GM12801 (cell line): ENCODE results near the gene SSTR5.

ENCODE experiments used
- CTCF ChIP-seq: IDR thresholded peaks from one replicate; pipeline ENCODE4 v1.5.1; 2011; ENCODE audit warnings: control low read depth; ENCODE audit not compliant: insufficient read length; ENCODE audit errors: extremely low read depth

Gene SSTR5

GRCh38 chr16:1108299-1109252 lies 36.0 kb downstream of the SSTR5 start:
- TF ChIP-seq CTCF, result no peak

GRCh38 chr16:1109648-1110047 lies 37.1 kb downstream of the SSTR5 start:
- TF ChIP-seq CTCF, result no peak

GRCh38 chr16:1112506-1113184 lies 40.1 kb downstream of the SSTR5 start:
- no peak for TF ChIP-seq CTCF

GRCh38 chr16:1113489-1113888 lies 40.9 kb downstream of the SSTR5 start:
- TF ChIP-seq CTCF, result no peak

- no peak for TF ChIP-seq CTCF
Observed at GRCh38 chr16:1113889-1114526, 41.5 kb downstream of the SSTR5 start.

GRCh38 chr16:1116693-1117077 lies 44.1 kb downstream of the SSTR5 start:
- TF ChIP-seq CTCF, result no peak
